Retinal pigment epithelial cell (primary cell): ENCODE data around the gene FHOD3.

Experiments
- DNase-seq: peaks from one replicate; pipeline ENCODE4 v3.0.0-alpha.2; 2010; ENCODE audit warnings: low read depth
- H3K4me3 ChIP-seq: 2 replicates; pipeline ENCODE4 v1.5.1; 2011; ENCODE audit warnings: mild to moderate bottlenecking, low read length, control low read depth, moderate library complexity
- CTCF ChIP-seq: conservative IDR thresholded peaks from 2 replicates; pipeline ENCODE4 v1.5.1; 2011; ENCODE audit warnings: low read depth, low read length, control low read depth, inconsistent platforms

Gene FHOD3

GRCh38 chr18:36559149-36559857 lies 261.8 kb downstream of the FHOD3 start:
- TF ChIP-seq CTCF: no peak
- no peak overlapping the region for H3K4me3 ChIP-seq
- no peak for DNase-seq

GRCh38 chr18:36560187-36560586 lies 262.7 kb downstream of the FHOD3 start:
- DNase-seq: no peak
- no peak for TF ChIP-seq CTCF
- no peak overlapping the region for H3K4me3 ChIP-seq

- no peak for TF ChIP-seq CTCF
- no peak for DNase-seq
- H3K4me3 ChIP-seq: no peak overlapping the region
Measured at GRCh38 chr18:36561046-36561445, 263.5 kb downstream of the FHOD3 start.

GRCh38 chr18:36564841-36565240 lies 267.3 kb downstream of the FHOD3 start:
- no peak for TF ChIP-seq CTCF
- no peak overlapping the region for H3K4me3 ChIP-seq
- no peak for DNase-seq

- H3K4me3 ChIP-seq: no peak overlapping the region
- DNase-seq: no peak
- TF ChIP-seq CTCF: no peak
Measured at GRCh38 chr18:36567800-36568199, 270.3 kb downstream of the FHOD3 start.

GRCh38 chr18:36568487-36568886 lies 271.0 kb downstream of the FHOD3 start:
- DNase-seq: no peak
- H3K4me3 ChIP-seq: no peak overlapping the region
- no peak for TF ChIP-seq CTCF

- no peak for DNase-seq
- no peak overlapping the region for H3K4me3 ChIP-seq
- peak; percentile 62 for TF ChIP-seq CTCF
Measured at GRCh38 chr18:36572135-36572856, 274.8 kb downstream of the FHOD3 start.
